Measurements from ENCODE around the gene UNC13B.

- no peak for TF ChIP-seq POLR2A (IDR thresholded peaks at IDR 0.05; ENCODE audit: low read depth, low read length)
- TF ChIP-seq POLR2AphosphoS5 (IDR thresholded peaks at IDR 0.05; ENCODE audit: low read depth, low read length): no peak
- no peak for TF ChIP-seq TAF1 (IDR thresholded peaks at IDR 0.05; ENCODE audit: borderline replicate concordance, low read depth, low read length)
Observed at GRCh38 chr9:35374910-35375309, 213.1 kb downstream of the UNC13B start.

Data from GM12892 (cell line).